ENCODE measurements around the gene MCCC2. TPM values are rescaled to one million over a fixed set of nuclear protein-coding genes. Genes with fewer than 3 reads are reported as not detected.

MCCC2 gene
- total and polyA plus RNA-seq, 2 donors (not counting 1 experiment from before 2014, with no cell fraction given), result 25.7 to 49.7 TPM

DNA sequence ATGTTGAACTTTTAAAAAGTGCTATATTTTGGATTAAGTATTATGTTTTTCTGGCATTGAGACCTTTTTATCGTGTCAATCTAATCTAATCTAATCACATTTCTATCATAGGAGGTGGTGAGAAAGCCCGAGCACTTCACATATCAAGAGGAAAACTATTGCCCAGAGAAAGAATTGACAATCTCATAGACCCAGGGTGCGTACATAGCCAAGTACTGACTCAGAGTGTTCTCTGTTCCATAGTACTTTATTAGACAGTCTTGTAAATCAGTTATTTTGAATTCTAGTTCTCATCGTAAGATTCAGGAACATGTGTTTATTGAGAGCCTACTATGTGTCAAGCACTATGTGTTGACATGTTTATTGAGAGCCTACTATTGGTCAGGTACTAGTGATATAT lies 9.0 kb downstream of the MCCC2 start:
- Mint-ChIP-seq H3K27me3 (no peaks in the 10 kb centered on the region), H3K27ac (no peak overlapping the region), H3K9me3 (ENCODE audit: insufficient read depth) (no peaks in the 10 kb centered on the region), H3K4me1 (peaks cover 1% of the 10 kb centered on the region), H3K4me3 (no peak overlapping the region)
- ChIA-PET CTCF (no interaction called here), POLR2A (no interaction called here)
- Histone ChIP-seq H3K79me2 (ENCODE audit: control insufficient read depth, insufficient read depth, low read length) (peaks cover 52% of the 10 kb centered on the region), H3K9ac (ENCODE audit: low read length) (no peak overlapping the region), H3K4me3 (ENCODE audit: control extremely low read depth in 1 of 5, extremely low read depth in 1 of 5, insufficient read depth in 1 of 5, low read depth in 2 of 5, low read length in 4 of 5) (no peak overlapping the region), H4K20me1 (ENCODE audit: control insufficient read depth, insufficient read depth, low read length, poor library complexity, severe bottlenecking) (peaks cover 6% of the 10 kb centered on the region), H3K4me2 (replicated peaks; ENCODE audit: low read depth, low read length, poor library complexity, severe bottlenecking) (no peak overlapping the region), H3K27ac (ENCODE audit: low read length in 2 of 2) (no peak overlapping the region), H3K4me1 (ENCODE audit: control insufficient read depth in 2 of 2, insufficient read depth in 2 of 2, low read length in 2 of 2) (no peaks in the 10 kb centered on the region), H3K36me3 (replicated peaks in 1 of 2; ENCODE audit: control extremely low read depth in 1 of 2, control insufficient read depth in 1 of 2, extremely low read depth in 1 of 2, insufficient read depth in 2 of 2, low read length in 1 of 2) (peaks cover 6 to 47% of the 10 kb centered on the region in 2 experiments), H3K9me3 (ENCODE audit: control extremely low read depth in 1 of 3, control insufficient read depth in 2 of 3, insufficient read depth in 1 of 3, low read length in 2 of 3) (no peaks in the 10 kb centered on the region), H2AFZ (ENCODE audit: insufficient read depth, low read depth, low read length, poor library complexity, severe bottlenecking) (no peak overlapping the region), H3K27me3 (replicated peaks in 1 of 4; ENCODE audit: control extremely low read depth in 1 of 4, control insufficient read depth in 3 of 4, insufficient read depth in 4 of 4, low read length in 3 of 4) (no peaks in the 10 kb centered on the region)
- TF ChIP-seq, protein P1, sequence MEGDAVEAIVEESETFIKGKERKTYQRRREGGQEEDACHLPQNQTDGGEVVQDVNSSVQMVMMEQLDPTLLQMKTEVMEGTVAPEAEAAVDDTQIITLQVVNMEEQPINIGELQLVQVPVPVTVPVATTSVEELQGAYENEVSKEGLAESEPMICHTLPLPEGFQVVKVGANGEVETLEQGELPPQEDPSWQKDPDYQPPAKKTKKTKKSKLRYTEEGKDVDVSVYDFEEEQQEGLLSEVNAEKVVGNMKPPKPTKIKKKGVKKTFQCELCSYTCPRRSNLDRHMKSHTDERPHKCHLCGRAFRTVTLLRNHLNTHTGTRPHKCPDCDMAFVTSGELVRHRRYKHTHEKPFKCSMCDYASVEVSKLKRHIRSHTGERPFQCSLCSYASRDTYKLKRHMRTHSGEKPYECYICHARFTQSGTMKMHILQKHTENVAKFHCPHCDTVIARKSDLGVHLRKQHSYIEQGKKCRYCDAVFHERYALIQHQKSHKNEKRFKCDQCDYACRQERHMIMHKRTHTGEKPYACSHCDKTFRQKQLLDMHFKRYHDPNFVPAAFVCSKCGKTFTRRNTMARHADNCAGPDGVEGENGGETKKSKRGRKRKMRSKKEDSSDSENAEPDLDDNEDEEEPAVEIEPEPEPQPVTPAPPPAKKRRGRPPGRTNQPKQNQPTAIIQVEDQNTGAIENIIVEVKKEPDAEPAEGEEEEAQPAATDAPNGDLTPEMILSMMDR (IDR thresholded peaks at IDR 0.05), result no peak
- WGBS (ENCODE audit: insufficient coverage), result no CpG with 5 or more reads among the region's 4 CpGs
- ATAC-seq (ENCODE audit: low read depth) (no peak), DNase-seq (no peak)
- intact Hi-C loops (cut with micrococcal nuclease), result no loop called here

DNA sequence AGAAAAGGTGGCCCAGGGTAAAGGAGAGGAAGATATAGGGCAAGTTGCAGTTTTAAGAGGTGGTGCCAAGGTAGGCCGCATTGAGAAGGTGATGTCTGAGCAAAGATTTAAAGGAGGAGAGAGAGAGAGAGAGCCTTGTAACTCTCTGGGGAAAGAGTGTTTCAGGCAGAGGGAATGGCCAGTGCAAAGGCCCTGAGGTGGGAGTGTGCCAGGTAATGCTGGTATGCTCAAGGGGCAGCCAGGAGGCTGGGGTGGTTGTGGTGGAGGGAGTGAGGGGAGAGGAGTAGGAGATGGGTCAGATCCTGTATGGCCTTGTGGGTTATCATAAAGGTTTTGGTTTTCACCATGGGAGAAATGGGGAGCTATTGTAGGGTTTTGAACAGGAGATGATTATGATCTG lies 9.9 kb downstream of the MCCC2 start:
- no peak overlapping the region for H3K4me2 ChIP-seq (replicated peaks; ENCODE audit: low read depth, low read length, poor library complexity, severe bottlenecking)
- no peak overlapping the region for H3K27ac ChIP-seq (ENCODE audit: low read length in 2 of 2)
- H2AFZ ChIP-seq (ENCODE audit: insufficient read depth, low read depth, low read length, poor library complexity, severe bottlenecking), result no peak overlapping the region
- CTCF ChIA-PET, result no interaction called here
- WGBS (ENCODE audit: insufficient coverage), result 100% methylated on average over 1 of the region's 1 CpG
- ATAC-seq (ENCODE audit: low read depth), result no peak
- H3K4me3 ChIP-seq (ENCODE audit: control extremely low read depth in 1 of 5, extremely low read depth in 1 of 5, insufficient read depth in 1 of 5, low read depth in 2 of 5, low read length in 4 of 5), result no peak overlapping the region
- H3K9ac ChIP-seq (ENCODE audit: low read length), result no peak overlapping the region
- H3K4me1 Mint-ChIP-seq, result peaks cover 1% of the 10 kb centered on the region
- no peak overlapping the region for H3K27ac Mint-ChIP-seq
- H3K9me3 Mint-ChIP-seq (ENCODE audit: insufficient read depth), result no peaks in the 10 kb centered on the region
- peaks cover 50% of the 10 kb centered on the region for H3K79me2 ChIP-seq (ENCODE audit: control insufficient read depth, insufficient read depth, low read length)
- DNase-seq, result no peak
- no peaks in the 10 kb centered on the region for H3K27me3 Mint-ChIP-seq
- intact Hi-C loops (cut with micrococcal nuclease), result no loop called here
- no peak overlapping the region for H3K4me3 Mint-ChIP-seq
- no peaks in the 10 kb centered on the region for H3K4me1 ChIP-seq (ENCODE audit: control insufficient read depth in 2 of 2, insufficient read depth in 2 of 2, low read length in 2 of 2)
- H3K9me3 ChIP-seq (ENCODE audit: control extremely low read depth in 1 of 3, control insufficient read depth in 2 of 3, insufficient read depth in 1 of 3, low read length in 2 of 3), result no peaks in the 10 kb centered on the region
- no peaks in the 10 kb centered on the region for H3K27me3 ChIP-seq (replicated peaks in 1 of 4; ENCODE audit: control extremely low read depth in 1 of 4, control insufficient read depth in 3 of 4, insufficient read depth in 4 of 4, low read length in 3 of 4)
- H4K20me1 ChIP-seq (ENCODE audit: control insufficient read depth, insufficient read depth, low read length, poor library complexity, severe bottlenecking), result peaks cover 6% of the 10 kb centered on the region
- peaks cover 8 to 52% of the 10 kb centered on the region in 2 experiments for H3K36me3 ChIP-seq (replicated peaks in 1 of 2; ENCODE audit: control extremely low read depth in 1 of 2, control insufficient read depth in 1 of 2, extremely low read depth in 1 of 2, insufficient read depth in 2 of 2, low read length in 1 of 2)
- POLR2A ChIA-PET, result no interaction called here
- no peak for TF ChIP-seq EZH2 (IDR thresholded peaks at IDR 0.05; ENCODE audit: borderline replicate concordance, insufficient read depth, low read depth, low read length, poor library complexity, severe bottlenecking)
- TF ChIP-seq, protein P1 (IDR thresholded peaks at IDR 0.05), result no peak

All from B cell (primary cell).